IPS-NIHi11 (cell line): ENCODE measurements around the gene RPH3AL.
"Not testable (repeated sequence)": the region's sequence is repeated elsewhere in the genome, so short reads cannot be mapped to it uniquely, and the experiment has no call there.

Source experiments
- DNase-seq: peaks from one replicate; pipeline ENCODE4 v3.0.0; 2012; ENCODE audit warnings: mixed read lengths, low spot score

Gene RPH3AL

DNA sequence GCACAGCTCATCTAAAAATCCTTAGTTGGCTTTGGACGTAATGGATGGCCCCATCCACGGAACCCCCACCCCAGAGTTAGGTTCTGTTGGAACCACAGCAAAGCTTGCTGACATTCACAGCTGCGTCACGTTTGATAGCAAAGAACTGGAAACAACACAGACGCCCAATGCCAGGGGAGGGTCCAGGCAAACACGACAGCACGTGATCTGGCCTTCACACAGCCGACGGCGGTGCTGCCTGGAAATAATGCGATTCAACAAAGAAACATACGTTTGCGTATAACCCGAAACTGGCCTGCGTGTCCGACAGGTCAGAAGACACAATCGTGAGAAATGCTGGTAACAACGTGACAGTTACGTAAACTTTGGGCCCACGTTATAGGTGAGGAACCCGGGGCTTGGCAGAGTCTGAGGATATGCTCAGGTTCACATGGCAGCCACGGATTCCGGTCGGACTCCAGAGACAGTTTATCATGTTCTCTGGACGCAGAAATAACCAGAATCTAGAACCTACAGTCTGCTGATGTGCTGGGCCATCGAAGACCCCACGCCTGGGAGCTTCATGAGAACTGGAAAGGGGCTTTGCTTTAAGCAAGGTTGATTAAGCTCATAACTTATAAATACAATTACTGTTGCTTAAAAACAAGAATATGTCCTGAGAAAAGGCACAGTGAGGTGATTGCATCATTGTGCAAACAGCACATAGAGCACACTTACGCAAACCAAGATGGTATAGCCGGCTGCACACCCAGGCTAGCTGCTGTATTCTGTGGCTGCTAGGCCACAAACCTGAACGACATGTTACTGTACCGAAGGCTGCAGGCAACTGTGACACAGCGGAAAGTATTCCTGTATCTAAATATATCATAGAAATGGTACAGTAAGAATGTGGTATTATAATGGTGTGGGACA lies 70.4 kb downstream of the RPH3AL start:
- no peak for DNase-seq

GRCh38 chr17:281365-281999 lies 71.1 kb downstream of the RPH3AL start:
- no peak for DNase-seq

DNA sequence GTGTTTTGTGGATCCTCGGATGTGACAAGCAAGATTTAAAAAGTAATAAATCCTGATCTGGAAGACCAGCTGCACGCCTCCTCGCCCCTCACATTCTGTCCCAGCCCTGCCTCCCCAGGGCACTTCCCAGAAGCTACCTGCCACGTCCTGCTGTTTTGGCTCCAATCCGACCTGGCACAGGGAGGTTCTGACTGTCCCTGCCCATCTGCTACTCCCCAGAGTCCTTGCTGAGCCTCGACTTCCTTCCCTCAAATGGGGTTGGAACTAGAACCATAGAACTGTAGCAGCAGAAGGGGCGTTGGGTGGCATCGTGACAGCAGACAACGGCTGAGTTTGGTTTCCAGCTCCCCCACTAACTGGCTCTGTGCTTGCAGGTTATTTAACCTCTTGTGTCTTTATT lies 71.7 kb downstream of the RPH3AL start:
- no peak for DNase-seq

DNA sequence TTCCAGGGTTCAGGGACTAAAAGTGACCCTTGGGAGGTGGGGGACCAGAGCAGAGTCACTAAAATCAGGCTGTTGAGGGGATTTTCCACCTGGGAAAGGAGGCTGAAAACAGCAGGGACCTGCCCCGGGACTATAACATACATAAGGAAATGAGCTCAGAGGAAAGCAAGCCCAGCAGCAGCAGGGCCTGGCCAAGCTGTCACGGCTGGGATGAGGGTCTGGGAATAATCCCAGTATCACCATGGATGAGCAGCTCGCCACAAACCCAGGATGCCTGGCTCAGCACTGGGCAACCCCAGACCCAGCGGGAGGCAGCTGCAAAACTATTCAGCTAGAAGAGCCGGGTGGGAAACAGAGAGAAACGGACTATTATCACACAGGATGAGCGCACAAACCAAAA lies 72.4 kb downstream of the RPH3AL start:
- no peak for DNase-seq

GRCh38 chr17:279776-280175 lies 72.8 kb downstream of the RPH3AL start:
- no peak for DNase-seq

GRCh38 chr17:279331-279730 lies 73.3 kb downstream of the RPH3AL start:
- DNase-seq: no peak

GRCh38 chr17:278676-279059 lies 73.9 kb downstream of the RPH3AL start:
- no peak for DNase-seq

- DNase-seq: no peak
Observed at GRCh38 chr17:278055-278675, 74.4 kb downstream of the RPH3AL start.

GRCh38 chr17:274902-275301 lies 77.7 kb downstream of the RPH3AL start:
- DNase-seq: no peak

DNA sequence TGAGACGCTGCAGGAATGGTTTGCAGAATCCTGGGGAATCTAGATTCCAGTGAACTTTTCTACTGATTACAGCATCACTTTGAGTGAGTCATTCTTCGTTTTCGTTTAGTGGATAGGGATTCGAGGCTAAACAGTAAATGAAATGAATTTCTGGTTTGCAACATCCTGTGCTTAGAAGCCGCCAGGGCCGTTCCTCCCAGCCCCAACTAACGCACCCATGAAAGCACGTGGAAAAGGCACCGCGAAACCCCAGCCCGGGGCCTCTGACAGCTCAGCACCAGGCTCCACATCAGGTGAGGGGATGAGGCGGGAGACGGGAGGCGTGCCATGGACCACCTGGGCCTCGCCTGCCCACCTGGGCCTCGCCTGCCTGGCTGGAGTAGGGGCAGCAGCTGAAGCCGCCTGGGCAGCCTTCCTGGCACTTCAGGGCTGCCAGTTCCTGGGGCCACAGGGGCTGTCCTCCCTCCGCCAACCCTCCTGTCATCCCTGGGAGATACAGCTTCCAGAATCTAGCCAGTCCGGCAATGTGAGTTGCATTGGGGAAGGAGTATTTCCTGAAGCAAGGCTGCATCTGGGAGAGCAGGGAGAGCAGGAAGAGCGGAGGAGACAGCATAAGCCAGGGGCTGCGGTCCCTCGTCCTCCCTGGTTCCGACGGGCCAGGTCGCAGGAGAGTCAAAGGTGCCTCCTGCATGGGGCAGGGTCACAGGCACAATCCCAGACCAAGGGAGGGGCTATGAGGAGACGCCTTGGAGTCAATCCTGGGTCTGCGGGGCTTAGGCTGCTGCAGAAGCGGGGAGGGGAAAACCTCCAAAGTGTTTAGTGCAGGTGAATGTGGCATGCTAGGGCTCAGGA lies 78.4 kb downstream of the RPH3AL start:
- DNase-seq: no peak

GRCh38 chr17:272856-273255 lies 79.8 kb downstream of the RPH3AL start:
- not testable (repeated sequence) for DNase-seq

GRCh38 chr17:271928-272623 lies 80.5 kb downstream of the RPH3AL start:
- DNase-seq: not testable (repeated sequence)

- DNase-seq: no peak
Observed at GRCh38 chr17:269616-270514, 82.7 kb downstream of the RPH3AL start.

GRCh38 chr17:266701-267667 lies 85.6 kb downstream of the RPH3AL start:
- no peak for DNase-seq

DNA sequence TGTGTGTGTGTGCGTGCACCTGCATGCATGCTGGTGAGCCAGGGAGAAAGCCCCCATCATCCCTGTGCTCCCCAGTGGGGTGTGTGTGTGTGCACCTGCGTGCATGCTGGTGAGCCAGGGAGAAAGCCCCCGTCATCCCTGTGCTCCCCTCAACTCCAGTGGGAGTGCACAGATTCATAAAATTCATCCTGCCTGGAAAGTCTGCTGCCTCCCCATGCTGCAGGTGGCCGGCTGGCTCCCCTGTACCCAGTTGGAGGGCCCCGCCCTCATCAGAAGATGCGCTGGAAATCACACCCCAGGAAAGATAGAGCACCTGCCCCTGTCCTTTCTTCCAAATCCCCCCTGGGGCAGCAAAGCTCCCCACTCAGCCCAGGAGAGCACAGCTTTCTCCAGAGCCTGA lies 86.4 kb downstream of the RPH3AL start:
- no peak for DNase-seq

DNA sequence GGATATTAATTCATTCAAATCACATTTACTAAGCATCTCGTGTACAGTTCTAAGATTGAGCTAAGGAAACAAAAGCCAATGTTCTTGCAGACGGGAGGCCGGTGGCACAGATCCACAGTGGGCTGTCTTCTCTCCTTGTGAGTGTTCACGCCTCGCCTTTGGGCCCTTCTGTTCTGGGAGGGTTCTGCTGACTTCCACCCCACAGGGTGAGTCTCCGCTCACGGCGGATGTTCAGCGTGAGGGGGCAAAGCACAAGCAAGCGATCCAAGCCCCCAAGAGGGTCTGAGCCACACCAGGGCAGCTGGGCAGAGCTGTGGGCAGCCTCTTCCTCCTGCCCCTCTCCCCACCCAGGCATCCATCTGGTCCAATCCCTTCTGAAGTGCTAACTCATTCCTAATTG lies 86.9 kb downstream of the RPH3AL start:
- DNase-seq: no peak

- DNase-seq: no peak
Observed at GRCh38 chr17:263773-264172, 88.8 kb downstream of the RPH3AL start.

- no peak for DNase-seq
Observed at GRCh38 chr17:263271-263670, 89.3 kb downstream of the RPH3AL start.

DNA sequence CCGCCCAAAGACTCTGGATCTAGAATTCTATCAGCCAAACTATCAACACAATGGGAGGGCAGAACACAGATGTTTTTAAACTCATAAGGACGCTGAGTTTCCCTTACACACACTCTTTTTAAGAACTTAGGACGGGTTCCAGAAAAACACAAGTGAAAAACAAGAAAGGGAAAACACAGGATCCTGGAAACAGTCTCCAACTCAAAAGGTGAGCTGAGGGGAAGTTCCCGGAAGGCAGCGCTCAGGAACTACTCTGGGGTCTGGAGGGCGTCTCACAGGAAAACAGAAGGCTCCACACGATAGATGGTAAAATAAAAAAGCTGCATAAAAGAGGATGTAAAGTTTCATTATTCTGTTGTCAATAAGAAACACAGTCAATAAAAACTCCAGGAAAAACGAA lies 91.0 kb downstream of the RPH3AL start:
- no peak for DNase-seq
